Upper lobe of right lung (tissue), 1 donor: Measurements from ENCODE around the gene SEMA4C. TPM values are rescaled to one million over a fixed set of nuclear protein-coding genes. Genes with fewer than 3 reads are reported as not detected.
A peak's percentile ranks its signal among the peaks of the same experiment; 100 is the strongest.

Source experiments
- ATAC-seq: fragments of 200-7000 bp; cut with Tn5 transposase; one replicate; pipeline ENCODE4 v1.9.1; 2020; ENCODE audit warnings: mild to moderate bottlenecking, moderate library complexity
- DNase-seq: peaks from one replicate; pipeline ENCODE4 v3.0.0-alpha.2; 2020
- H3K27ac ChIP-seq: fragments of 200-600 bp; one replicate; pipeline ENCODE4 v1.8.0; 2022
- H3K27me3 ChIP-seq: fragments of 200-600 bp; one replicate; pipeline ENCODE4 v1.8.0; 2022; ENCODE audit warnings: mild to moderate bottlenecking
- H3K36me3 ChIP-seq: fragments of 200-600 bp; one replicate; pipeline ENCODE4 v1.8.0; 2022
- H3K4me1 ChIP-seq: fragments of 200-600 bp; one replicate; pipeline ENCODE4 v1.8.0; 2022
- H3K4me3 ChIP-seq: fragments of 200-600 bp; one replicate; pipeline ENCODE4 v1.8.0; 2022; ENCODE audit warnings: mild to moderate bottlenecking
- H3K9me3 ChIP-seq: fragments of 200-600 bp; one replicate; pipeline ENCODE4 v1.8.0; 2022
- intact Hi-C: fragments of 100-400 bp; cut with DNase I; formaldehyde crosslinking; loops from one replicate; pipeline ENCODE4 v1.11.0; 2022
- total RNA-seq: library from RNA; stranded (reverse); fragmentation: NEBNext Ultra II Directional; extraction: Animal tissue kit (Norgen Biotek cat#: 25700); gene quantifications from one replicate; pipeline ENCODE4 v1.2.1, GENCODE V29; 2021
- TF ChIP-seq, protein P1 (sequence below): fragments of 200-600 bp; IDR thresholded peaks from one replicate; pipeline ENCODE4 v1.8.0; 2022; ENCODE audit warnings: antibody characterized with exemption
- donor health status: DM: no; HTN: yes; CAD: no; lungs with severe emphysema.

The SEMA4C gene
- total RNA-seq, 1 donor from 2014 or later = 37.7 TPM

DNA sequence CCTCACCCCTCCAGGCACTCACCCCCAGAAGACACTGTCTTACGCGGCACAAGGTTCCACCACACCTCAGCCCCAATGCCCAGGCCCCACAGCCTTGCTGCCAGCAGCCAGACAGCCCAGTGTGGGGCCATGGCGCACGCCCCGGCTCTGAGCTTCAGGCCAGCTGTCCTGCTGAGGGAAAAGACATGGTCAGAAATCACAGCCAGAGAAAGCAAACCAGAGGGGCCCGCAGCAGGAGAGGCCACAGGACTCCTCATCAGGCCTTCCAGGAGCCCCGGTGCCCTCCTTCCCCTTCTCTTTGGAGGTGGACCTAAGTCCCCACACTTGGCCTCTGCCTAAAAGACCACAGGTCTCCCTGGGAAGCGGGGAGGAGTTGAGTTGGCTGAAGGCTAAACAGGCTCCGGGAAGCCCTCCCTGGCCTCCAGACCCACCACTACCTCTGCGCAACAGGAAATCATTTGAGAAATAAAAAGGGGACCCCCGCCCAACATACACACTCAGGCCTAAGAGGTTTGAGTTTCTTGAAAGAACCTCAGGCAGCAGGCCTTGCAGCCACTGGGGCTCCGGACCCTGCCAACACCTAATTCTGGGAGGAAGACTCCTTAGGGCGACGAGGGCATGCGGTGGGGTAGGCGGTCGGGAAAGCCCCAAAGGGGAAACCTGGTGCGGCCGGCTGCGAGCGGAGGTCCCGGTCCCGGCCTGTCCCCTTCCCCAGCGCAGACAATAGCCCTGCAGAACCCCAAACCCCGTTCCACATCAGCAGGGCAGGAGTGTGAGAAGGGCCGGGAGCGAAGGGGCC, 1.9 kb downstream of the SEMA4C start:
- peak overlapping the region; percentile 94 for H3K27ac ChIP-seq
- peaks cover 40% of the 10 kb centered on the region for H3K36me3 ChIP-seq
- no peaks in the 10 kb centered on the region for H3K9me3 ChIP-seq
- H3K4me1 ChIP-seq = peaks cover 46% of the 10 kb centered on the region
- TF ChIP-seq, protein P1, sequence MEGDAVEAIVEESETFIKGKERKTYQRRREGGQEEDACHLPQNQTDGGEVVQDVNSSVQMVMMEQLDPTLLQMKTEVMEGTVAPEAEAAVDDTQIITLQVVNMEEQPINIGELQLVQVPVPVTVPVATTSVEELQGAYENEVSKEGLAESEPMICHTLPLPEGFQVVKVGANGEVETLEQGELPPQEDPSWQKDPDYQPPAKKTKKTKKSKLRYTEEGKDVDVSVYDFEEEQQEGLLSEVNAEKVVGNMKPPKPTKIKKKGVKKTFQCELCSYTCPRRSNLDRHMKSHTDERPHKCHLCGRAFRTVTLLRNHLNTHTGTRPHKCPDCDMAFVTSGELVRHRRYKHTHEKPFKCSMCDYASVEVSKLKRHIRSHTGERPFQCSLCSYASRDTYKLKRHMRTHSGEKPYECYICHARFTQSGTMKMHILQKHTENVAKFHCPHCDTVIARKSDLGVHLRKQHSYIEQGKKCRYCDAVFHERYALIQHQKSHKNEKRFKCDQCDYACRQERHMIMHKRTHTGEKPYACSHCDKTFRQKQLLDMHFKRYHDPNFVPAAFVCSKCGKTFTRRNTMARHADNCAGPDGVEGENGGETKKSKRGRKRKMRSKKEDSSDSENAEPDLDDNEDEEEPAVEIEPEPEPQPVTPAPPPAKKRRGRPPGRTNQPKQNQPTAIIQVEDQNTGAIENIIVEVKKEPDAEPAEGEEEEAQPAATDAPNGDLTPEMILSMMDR = no peak
- DNase-seq (no peak), ATAC-seq (no peak)
- intact Hi-C loops = loop anchor here (5.0 kb wide), 1 partner anchor 84 kb away; no protein-coding TSS in a partner anchor
- peak overlapping the region; percentile 91 for H3K4me3 ChIP-seq
- H3K27me3 ChIP-seq = no peaks in the 10 kb centered on the region

DNA sequence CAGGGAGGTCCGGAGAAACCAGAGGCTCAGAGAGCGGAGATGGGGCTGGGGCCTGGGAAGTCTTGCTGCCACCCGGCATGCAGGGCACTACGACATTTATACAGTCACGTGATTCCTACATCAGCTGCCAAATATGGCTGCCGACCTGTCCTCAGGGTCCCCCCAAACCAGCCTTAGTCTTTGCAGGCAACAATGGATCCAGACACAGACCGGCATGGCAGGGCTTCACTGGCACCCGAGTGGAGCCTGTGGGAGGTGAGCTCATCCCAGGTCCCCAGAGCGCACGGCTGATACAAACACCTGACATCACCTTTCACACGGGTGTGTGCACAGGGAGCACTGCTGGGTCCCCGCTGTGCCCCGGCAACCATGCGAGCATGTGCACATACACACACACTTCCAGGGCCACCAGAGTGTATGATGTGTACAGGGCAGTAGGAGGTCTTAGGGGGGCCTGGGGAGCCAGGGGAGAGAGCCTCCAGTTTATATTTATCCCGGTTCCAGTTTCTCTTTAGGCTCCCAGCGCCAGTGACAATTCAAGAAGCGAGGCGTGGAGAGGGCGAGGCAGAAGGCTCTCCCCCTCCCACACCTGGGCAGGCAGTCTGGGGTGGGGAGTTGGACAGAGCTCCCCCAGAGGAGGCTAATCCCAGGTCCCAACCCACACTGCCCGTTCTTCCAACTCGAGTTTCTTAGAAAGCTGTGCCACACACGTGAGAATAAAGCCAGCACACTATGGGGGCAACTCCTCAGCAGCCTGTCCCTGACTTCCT, 2.7 kb downstream of the SEMA4C start:
- Histone ChIP-seq H3K27me3 (no peaks in the 10 kb centered on the region), H3K9me3 (no peaks in the 10 kb centered on the region), H3K4me3 (peak overlapping the region; percentile 91), H3K36me3 (peaks cover 48% of the 10 kb centered on the region), H3K27ac (peak overlapping the region; percentile 94), H3K4me1 (peaks cover 42% of the 10 kb centered on the region)
- intact Hi-C loops = loop anchor here (5.0 kb wide), 1 partner anchor 85 kb away; no protein-coding TSS in a partner anchor
- DNase-seq = no peak
- no peak for ATAC-seq
- TF ChIP-seq, protein P1 = no peak

DNA sequence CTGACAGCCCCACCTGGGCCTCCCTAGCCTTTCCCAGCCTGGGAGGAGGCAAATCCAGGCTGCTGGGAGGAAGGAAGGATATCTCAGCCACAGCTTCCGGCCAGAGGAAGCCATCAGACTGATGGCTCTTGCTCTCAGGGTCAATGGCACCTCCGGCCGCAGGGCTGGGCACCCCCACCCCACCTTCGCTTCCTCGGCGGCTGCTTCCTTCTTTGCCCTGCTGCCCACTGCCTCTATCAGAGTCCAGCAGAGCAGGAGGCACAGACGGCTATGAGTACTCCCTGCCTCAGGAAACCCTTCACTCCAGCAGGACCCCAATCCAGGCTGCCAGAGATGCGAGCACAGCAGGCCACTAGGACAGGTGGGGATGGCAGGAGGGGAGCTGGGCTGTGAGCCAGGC, 3.3 kb downstream of the SEMA4C start:
- Histone ChIP-seq H3K27me3 (no peaks in the 10 kb centered on the region), H3K27ac (peak overlapping the region; percentile 36), H3K4me3 (peak overlapping the region; percentile 91), H3K36me3 (peaks cover 54% of the 10 kb centered on the region), H3K9me3 (no peaks in the 10 kb centered on the region), H3K4me1 (peaks cover 42% of the 10 kb centered on the region)
- no peak for DNase-seq
- intact Hi-C loops = loop anchor here (5.0 kb wide), 1 partner anchor 86 kb away; no protein-coding TSS in a partner anchor
- no peak for ATAC-seq
- TF ChIP-seq, protein P1 = no peak

DNA sequence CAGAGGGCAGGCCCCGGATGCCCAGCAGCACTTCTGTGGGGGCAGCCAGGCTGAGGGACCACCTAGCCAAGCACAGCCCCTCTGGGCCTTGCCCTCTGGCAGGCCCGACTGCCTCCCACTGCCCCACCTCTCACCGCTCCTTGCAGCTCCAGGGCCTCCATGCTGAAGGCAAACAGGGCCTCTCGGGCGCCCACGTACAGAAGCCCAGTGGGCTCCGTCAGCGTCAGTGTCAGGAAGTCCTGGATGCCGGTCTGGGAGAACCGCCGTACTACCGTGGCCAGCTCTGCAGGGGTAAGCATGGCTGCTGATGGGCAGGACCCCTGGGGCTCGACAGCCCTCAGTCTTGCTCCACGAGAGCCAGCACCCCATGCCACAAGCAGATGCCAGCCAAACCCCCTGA, 3.7 kb downstream of the SEMA4C start:
- Histone ChIP-seq H3K4me3 (peak overlapping the region; percentile 91), H3K27ac (peak overlapping the region; percentile 36), H3K4me1 (peaks cover 41% of the 10 kb centered on the region), H3K36me3 (peaks cover 58% of the 10 kb centered on the region), H3K27me3 (no peaks in the 10 kb centered on the region), H3K9me3 (no peaks in the 10 kb centered on the region)
- TF ChIP-seq, protein P1 = no peak
- ATAC-seq (no peak), DNase-seq (no peak)
- intact Hi-C loops = loop anchor here (5.0 kb wide), 1 partner anchor 86 kb away; no protein-coding TSS in a partner anchor

DNA sequence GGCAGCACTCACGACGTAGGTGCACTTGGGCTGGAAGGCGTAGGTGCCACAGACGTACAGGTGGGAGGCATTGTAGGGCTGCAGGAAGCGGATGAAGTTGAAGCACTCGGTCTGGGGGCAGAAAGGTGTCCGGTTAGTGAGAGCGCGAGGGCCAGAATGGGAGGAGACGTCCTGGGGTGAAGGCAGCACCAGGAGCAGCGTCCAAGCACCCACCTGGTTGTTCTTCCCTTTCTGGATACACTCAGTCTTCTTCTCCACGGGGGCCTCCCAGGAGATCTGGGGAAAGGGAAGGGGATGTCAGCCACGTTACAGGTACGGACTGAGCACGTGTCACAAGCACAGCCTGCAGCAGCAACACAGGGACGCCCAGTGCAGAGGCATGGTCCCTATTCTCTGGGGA, 4.2 kb downstream of the SEMA4C start:
- Histone ChIP-seq H3K4me1 (peaks cover 36% of the 10 kb centered on the region), H3K4me3 (no peak overlapping the region), H3K27ac (no peak overlapping the region), H3K36me3 (peaks cover 63% of the 10 kb centered on the region), H3K27me3 (no peaks in the 10 kb centered on the region), H3K9me3 (no peaks in the 10 kb centered on the region)
- ATAC-seq = no peak
- DNase-seq = no peak
- intact Hi-C loops = loop anchor here (5.0 kb wide), 1 partner anchor 87 kb away; no protein-coding TSS in a partner anchor
- TF ChIP-seq, protein P1 = no peak
